Measurements from ENCODE around the gene ZNF578. TPM values are rescaled to one million over a fixed set of nuclear protein-coding genes. Genes with fewer than 3 reads are reported as not detected.
"Not testable (repeated sequence)": the region's sequence is repeated elsewhere in the genome, so short reads cannot be mapped to it uniquely, and the experiment has no call there.

Gene ZNF578
- total RNA-seq, 4 donors from 2014 or later, result 0.18 to 1.5 (median 0.41) TPM; not detected in 1

GRCh38 chr19:52532480-52532879 lies 79.1 kb downstream of the ZNF578 start:
- DNase-seq, result no peak
- peaks cover 0 to 19% (median 0%) of the 10 kb centered on the region in 3 donors for H3K36me3 ChIP-seq
- 90 to 100% methylated on average over 2 of the region's 2 CpGs for WGBS, 2 donors
- no peaks in the 10 kb centered on the region for H3K27me3 ChIP-seq
- H3K27ac ChIP-seq, result no peak overlapping the region
- H3K4me1 ChIP-seq, result peaks cover 0 to 38% (median 7%) of the 10 kb centered on the region in 3 donors
- intact Hi-C loops (cut with DNase I), result no loop called here
- no peak overlapping the region for H3K4me3 ChIP-seq
- TF ChIP-seq CTCF (IDR thresholded peaks at IDR 0.05) (no peak), POLR2A (IDR thresholded peaks at IDR 0.05) (no peak)
- no peaks in the 10 kb centered on the region for H3K9me3 ChIP-seq

- DNase-seq, result no peak
- Histone ChIP-seq H3K27ac (no peak overlapping the region), H3K27me3 (no peaks in the 10 kb centered on the region), H3K9me3 (no peaks in the 10 kb centered on the region), H3K36me3 (peaks cover 0 to 19% (median 0%) of the 10 kb centered on the region in 3 donors), H3K4me1 (peaks cover 0 to 28% (median 0%) of the 10 kb centered on the region in 3 donors), H3K4me3 (no peak overlapping the region)
- 69 to 89% methylated on average over 2 to 4 of the region's 5 CpGs for WGBS, 2 donors
- no peak for TF ChIP-seq CTCF (IDR thresholded peaks at IDR 0.05)
- no peak for TF ChIP-seq POLR2A (IDR thresholded peaks at IDR 0.05)
- intact Hi-C loops (cut with DNase I), result no loop called here
Measured at GRCh38 chr19:52533901-52534300, 80.5 kb downstream of the ZNF578 start.

GRCh38 chr19:52535385-52535770 lies 82.0 kb downstream of the ZNF578 start:
- H3K27me3 ChIP-seq; H3K9me3 ChIP-seq; DNase-seq; intact Hi-C loops (cut with DNase I): not testable (repeated sequence)
- Histone ChIP-seq H3K4me1 (peaks cover 0 to 25% (median 0%) of the 10 kb centered on the region in 3 donors), H3K4me3 (peak overlapping the region; percentile 40 to 77 (median 60)), H3K27ac (peak overlapping the region; percentile 74 to 91 (median 82)), H3K36me3 (peaks cover 0 to 32% (median 0%) of the 10 kb centered on the region in 3 donors)
- WGBS, 2 donors, result 0 to 6% methylated on average over 2 to 13 of the region's 15 CpGs

- Histone ChIP-seq H3K27ac (peak overlapping the region; percentile 74 to 91 (median 82)), H3K4me1 (peaks cover 0 to 25% (median 0%) of the 10 kb centered on the region in 3 donors), H3K4me3 (peak overlapping the region; percentile 40 to 77 (median 60)), H3K27me3 (no peaks in the 10 kb centered on the region), H3K9me3 (peaks cover 0 to 12% (median 0%) of the 10 kb centered on the region in 3 donors), H3K36me3 (peaks cover 0 to 35% (median 0%) of the 10 kb centered on the region in 3 donors)
- TF ChIP-seq CTCF (IDR thresholded peaks at IDR 0.05), result peak in 3 of 6 experiments; percentile 6 to 40 (median 15)
- peak in 1 of 4 donors; percentile 42 for TF ChIP-seq POLR2A (IDR thresholded peaks at IDR 0.05)
- intact Hi-C loops (cut with DNase I), result no loop called here
- peak; percentile 31 for DNase-seq
- 0 to 3% methylated on average over 1 to 25 of the region's 50 CpGs for WGBS, 2 donors
Measured at GRCh38 chr19:52535771-52536447, 82.6 kb downstream of the ZNF578 start.

- 27% methylated on average over 4 of the region's 17 CpGs; no CpG with 5 or more reads in 1 of the 2 donors for WGBS, 2 donors
- Histone ChIP-seq H3K4me1 (peaks cover 0 to 25% (median 0%) of the 10 kb centered on the region in 3 donors), H3K9me3 (peaks cover 0 to 16% (median 0%) of the 10 kb centered on the region in 3 donors), H3K4me3 (peak overlapping the region; percentile 40 to 77 (median 60)), H3K27me3 (no peaks in the 10 kb centered on the region), H3K36me3 (peaks cover 0 to 40% (median 0%) of the 10 kb centered on the region in 3 donors), H3K27ac (peak overlapping the region; percentile 74 to 91 (median 82))
- no peak for DNase-seq
- TF ChIP-seq POLR2A (IDR thresholded peaks at IDR 0.05) (no peak), CTCF (IDR thresholded peaks at IDR 0.05) (no peak)
- intact Hi-C loops (cut with DNase I), result no loop called here
Measured at GRCh38 chr19:52536448-52536800, 83.1 kb downstream of the ZNF578 start.

- H3K27me3 ChIP-seq; DNase-seq; H3K27ac ChIP-seq; intact Hi-C loops (cut with DNase I); H3K4me3 ChIP-seq: not testable (repeated sequence)
- Histone ChIP-seq H3K36me3 (peaks cover 0 to 47% (median 0%) of the 10 kb centered on the region in 3 donors), H3K9me3 (peaks cover 0 to 36% (median 0%) of the 10 kb centered on the region in 3 donors), H3K4me1 (peaks cover 0 to 25% (median 0%) of the 10 kb centered on the region in 3 donors)
- WGBS, 2 donors, result 66 to 75% methylated on average over 4 of the region's 4 CpGs
Measured at GRCh38 chr19:52538815-52539214, 85.5 kb downstream of the ZNF578 start.

- Histone ChIP-seq H3K9me3 (peaks cover 0 to 58% (median 0%) of the 10 kb centered on the region in 3 donors), H3K36me3 (peaks cover 6 to 67% (median 8%) of the 10 kb centered on the region in 3 donors), H3K4me1 (peaks cover 0 to 12% (median 0%) of the 10 kb centered on the region in 3 donors)
- DNase-seq; H3K4me3 ChIP-seq; intact Hi-C loops (cut with DNase I); H3K27me3 ChIP-seq; H3K27ac ChIP-seq: not testable (repeated sequence)
- 87 to 92% methylated on average over 5 of the region's 5 CpGs for WGBS, 2 donors
Measured at GRCh38 chr19:52541176-52541575, 87.8 kb downstream of the ZNF578 start.

All from esophagus squamous epithelium (tissue), 5 donors.